PFSK-1 (cell line): ENCODE data around the gene SYTL1.

Experiments used
- POLR2AphosphoS5 ChIP-seq: IDR thresholded peaks from 2 replicates; pipeline ENCODE4 v1.6.1; 2012; ENCODE audit warnings: low read depth, mild to moderate bottlenecking, control low read depth, low read length, moderate library complexity
- TAF1 ChIP-seq: IDR thresholded peaks from 2 replicates; pipeline ENCODE4 v1.6.1; 2012; ENCODE audit warnings: low read length, control low read depth, borderline replicate concordance; ENCODE audit not compliant: insufficient read depth
- TF ChIP-seq, protein P1 (sequence below), 2 experiments: IDR thresholded peaks; 2 replicates each; pipeline versions ENCODE4 v1.6.1 to v1.8.0; 2011 to 2012; ENCODE audit warnings: low read depth in 2 of 2, low read length in 2 of 2, control low read depth in 1 of 2, inconsistent platforms in 1 of 2, mild to moderate bottlenecking in 1 of 2, moderate library complexity in 1 of 2; ENCODE audit not compliant: insufficient read depth in 1 of 2

DNA sequence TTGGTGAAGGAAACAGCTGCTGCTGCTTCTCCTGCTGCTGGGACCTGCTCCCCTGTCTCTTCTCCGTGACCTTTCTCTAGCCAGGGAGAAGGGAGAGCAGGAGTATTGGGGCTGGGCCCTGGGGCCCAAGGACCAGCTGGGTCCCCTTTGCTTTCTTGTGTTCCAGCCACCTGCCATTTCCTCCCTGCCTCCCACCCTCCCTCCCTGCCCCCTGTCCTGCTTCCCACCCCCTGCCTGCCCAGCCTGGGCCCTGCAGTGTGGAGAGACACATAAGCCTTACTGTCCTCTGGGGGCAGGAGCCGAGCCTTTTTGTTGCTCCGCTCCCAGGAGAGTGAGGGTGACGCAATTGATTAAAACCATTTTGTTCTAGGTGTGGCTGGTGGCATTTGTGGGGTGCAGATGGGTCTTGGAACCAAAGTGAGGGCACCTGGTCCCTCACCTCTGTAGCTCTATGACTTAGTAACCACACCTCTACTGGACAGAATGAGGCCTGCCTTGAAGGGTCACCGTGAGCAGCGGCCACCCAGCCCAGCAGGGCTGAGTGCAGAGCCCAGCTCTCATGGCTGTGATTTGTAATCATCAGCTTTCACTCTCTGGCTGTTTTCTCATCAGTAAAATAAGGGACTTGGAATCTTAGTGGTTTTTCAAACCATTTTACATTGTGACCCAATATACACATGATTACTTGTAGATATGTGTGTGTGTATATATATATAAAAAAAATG is 33.8 kb upstream of the SYTL1 start:
- TF ChIP-seq POLR2AphosphoS5 (no peak), TAF1 (no peak)
- TF ChIP-seq, protein P1, sequence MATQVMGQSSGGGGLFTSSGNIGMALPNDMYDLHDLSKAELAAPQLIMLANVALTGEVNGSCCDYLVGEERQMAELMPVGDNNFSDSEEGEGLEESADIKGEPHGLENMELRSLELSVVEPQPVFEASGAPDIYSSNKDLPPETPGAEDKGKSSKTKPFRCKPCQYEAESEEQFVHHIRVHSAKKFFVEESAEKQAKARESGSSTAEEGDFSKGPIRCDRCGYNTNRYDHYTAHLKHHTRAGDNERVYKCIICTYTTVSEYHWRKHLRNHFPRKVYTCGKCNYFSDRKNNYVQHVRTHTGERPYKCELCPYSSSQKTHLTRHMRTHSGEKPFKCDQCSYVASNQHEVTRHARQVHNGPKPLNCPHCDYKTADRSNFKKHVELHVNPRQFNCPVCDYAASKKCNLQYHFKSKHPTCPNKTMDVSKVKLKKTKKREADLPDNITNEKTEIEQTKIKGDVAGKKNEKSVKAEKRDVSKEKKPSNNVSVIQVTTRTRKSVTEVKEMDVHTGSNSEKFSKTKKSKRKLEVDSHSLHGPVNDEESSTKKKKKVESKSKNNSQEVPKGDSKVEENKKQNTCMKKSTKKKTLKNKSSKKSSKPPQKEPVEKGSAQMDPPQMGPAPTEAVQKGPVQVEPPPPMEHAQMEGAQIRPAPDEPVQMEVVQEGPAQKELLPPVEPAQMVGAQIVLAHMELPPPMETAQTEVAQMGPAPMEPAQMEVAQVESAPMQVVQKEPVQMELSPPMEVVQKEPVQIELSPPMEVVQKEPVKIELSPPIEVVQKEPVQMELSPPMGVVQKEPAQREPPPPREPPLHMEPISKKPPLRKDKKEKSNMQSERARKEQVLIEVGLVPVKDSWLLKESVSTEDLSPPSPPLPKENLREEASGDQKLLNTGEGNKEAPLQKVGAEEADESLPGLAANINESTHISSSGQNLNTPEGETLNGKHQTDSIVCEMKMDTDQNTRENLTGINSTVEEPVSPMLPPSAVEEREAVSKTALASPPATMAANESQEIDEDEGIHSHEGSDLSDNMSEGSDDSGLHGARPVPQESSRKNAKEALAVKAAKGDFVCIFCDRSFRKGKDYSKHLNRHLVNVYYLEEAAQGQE (IDR thresholded peaks at IDR 0.05; ENCODE audit: insufficient read depth in 1 of 2, low read depth in 2 of 2, low read length in 2 of 2) = no peak
